ENCODE results near the gene RBBP8NL.

The RBBP8NL gene

DNA sequence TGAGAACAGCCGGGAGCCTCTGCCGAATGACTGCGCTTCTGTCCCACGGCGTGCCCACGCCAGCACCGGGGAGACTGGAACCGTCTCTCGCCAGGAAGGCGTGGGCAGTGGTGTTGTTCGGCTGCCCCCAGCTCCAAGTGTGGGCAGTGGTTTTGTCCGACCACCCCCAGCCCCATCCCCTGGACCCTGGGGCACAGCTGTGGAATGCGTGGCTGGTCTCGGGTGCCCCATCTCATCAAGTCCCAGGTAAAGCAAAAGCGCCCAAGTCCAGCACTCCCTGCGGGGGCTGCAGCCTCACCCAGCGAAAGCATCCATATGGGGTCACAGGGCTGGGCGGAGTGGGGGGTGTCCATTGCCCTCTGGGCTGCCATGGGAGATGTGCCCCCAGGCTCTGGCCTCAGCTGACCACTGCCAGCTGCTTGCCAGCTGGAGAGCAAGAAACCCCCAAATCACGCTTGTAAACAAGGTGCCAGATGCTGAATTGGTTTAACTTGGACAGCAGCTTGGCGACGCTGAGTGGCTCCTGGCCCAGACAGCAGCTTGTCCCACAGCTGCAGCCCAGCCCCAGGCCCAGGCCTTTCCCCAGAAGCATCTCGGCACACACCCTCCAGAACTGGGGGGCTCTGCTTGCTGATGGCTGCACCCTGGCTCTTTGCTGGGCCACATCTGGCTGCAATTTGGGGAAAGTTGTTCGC, 24.7 kb downstream of the RBBP8NL start:
- DNase-seq (ENCODE audit: insufficient read length) = no peak
- TF ChIP-seq POLR2A (IDR thresholded peaks at IDR 0.05; ENCODE audit: low read depth, low read length) = no peak
- TF ChIP-seq POLR2AphosphoS5 (IDR thresholded peaks at IDR 0.05; ENCODE audit: low read depth, low read length) = no peak
- TF ChIP-seq TAF1 (IDR thresholded peaks at IDR 0.05; ENCODE audit: borderline replicate concordance, low read depth, low read length) = no peak
- FAIRE-seq = no peak

DNA sequence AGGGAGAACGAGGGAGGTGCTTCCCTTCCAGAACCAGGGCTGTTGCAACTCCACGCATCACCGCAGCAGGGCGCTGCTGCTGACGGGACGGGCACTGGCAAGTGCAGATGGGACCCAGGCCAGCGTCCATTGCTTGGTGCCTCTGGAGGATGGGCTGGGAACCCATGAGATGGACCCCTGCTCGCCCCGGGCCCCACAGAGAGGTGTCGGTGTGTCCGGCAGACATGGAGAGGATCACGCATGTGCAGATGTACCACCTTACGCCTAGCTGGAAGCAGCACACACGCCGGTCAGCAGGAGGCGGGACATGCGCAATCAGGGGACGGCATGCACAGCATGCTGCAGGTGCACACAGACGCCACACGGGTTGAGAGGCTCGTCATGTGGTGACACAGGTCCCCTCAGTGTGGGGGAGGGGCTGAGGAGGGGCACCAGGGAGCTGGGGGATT, 26.0 kb downstream of the RBBP8NL start:
- TF ChIP-seq POLR2A (IDR thresholded peaks at IDR 0.05; ENCODE audit: low read depth, low read length) = no peak
- no peak for TF ChIP-seq TAF1 (IDR thresholded peaks at IDR 0.05; ENCODE audit: borderline replicate concordance, low read depth, low read length)
- no peak for TF ChIP-seq POLR2AphosphoS5 (IDR thresholded peaks at IDR 0.05; ENCODE audit: low read depth, low read length)
- DNase-seq (ENCODE audit: insufficient read length) (no peak), FAIRE-seq (no peak)

DNA sequence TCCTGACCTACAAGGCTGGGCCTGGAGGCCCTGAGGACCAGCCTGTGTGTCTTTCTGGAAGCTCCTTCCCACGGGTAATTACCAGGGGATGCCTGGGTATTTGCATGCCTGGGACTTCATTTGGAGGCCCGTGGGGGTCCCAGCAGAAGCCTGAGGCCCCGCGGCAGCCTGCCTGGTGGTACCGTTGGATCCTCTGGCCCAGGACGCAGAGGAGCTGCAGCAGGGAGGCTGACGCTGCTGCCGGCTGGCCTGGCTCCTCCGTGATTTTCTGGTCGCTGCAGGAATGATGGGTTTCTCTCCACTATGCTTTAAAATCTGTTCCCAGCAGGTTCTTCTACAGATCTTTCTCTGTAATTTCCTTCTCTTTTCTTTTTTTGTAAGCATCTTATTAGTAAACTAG, 26.8 kb downstream of the RBBP8NL start:
- no peak for FAIRE-seq

DNA sequence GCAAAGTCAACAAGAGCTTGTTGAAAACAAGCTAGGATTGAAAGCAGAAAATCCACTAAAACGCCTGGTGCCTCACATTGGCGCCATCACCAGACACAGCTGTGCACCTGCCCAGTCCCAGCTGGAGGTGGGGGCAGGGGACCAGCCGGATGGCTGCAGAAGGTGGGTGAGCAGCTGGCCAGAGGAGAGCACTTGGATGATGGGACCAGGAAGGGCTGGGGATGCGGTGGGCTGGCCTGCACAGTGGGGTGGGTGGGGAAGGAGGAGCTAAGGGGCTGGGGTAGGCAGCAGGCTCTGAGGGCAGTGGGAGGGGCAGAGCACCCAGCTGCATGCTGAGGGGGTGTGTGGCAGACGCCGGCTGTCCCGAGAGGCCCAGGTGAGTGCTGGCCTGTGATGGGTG, 27.3 kb downstream of the RBBP8NL start:
- no peak for FAIRE-seq

More for the DNA sequence above, 26.8 kb downstream of the RBBP8NL start:
- TF ChIP-seq POLR2A (IDR thresholded peaks at IDR 0.05; ENCODE audit: low read depth, low read length) (no peak), POLR2AphosphoS5 (IDR thresholded peaks at IDR 0.05; ENCODE audit: low read depth, low read length) (no peak), TAF1 (IDR thresholded peaks at IDR 0.05; ENCODE audit: borderline replicate concordance, low read depth, low read length) (no peak)
- no peak for DNase-seq (ENCODE audit: insufficient read length)

DNA sequence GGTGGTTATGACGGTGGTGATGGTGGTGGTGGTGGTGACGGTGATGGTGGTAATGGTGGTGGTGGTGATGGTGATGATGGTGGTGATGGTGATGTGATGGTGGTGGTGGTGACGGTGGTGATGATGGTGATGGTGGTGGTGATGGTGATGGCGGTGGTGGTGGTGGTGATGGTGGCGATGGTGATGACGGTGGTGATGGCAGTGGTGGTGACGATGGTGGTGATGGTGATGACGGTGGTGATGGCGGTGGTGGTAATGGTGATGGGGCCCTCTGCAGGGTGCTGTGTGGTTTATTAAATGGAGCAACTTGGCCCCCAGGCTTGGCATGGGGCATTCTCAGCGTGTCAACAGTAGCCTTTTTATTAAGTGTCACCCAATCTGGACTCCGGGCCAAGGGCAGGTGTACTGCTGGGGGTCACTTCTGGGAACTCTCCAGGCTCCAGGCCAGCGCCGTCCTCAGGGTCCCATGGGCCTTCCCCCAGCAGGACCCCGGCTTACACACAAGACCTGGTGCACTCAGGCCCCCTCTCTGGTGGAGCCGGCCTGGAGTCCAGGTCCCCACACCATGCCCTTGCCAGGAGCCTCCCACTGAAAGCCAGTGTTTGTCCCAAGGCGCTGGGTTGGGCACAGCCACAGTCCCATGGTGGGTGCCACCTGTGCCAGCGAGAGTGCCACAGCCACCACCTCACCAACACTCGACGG, 29.1 kb downstream of the RBBP8NL start:
- FAIRE-seq (no peak), DNase-seq (ENCODE audit: insufficient read length) (no peak)
- TF ChIP-seq TAF1 (IDR thresholded peaks at IDR 0.05; ENCODE audit: borderline replicate concordance, low read depth, low read length) (no peak), POLR2AphosphoS5 (IDR thresholded peaks at IDR 0.05; ENCODE audit: low read depth, low read length) (no peak)

More for the DNA sequence above, 27.3 kb downstream of the RBBP8NL start:
- no peak for TF ChIP-seq TAF1 (IDR thresholded peaks at IDR 0.05; ENCODE audit: borderline replicate concordance, low read depth, low read length)
- TF ChIP-seq POLR2A (IDR thresholded peaks at IDR 0.05; ENCODE audit: low read depth, low read length) = no peak
- no peak for TF ChIP-seq POLR2AphosphoS5 (IDR thresholded peaks at IDR 0.05; ENCODE audit: low read depth, low read length)
- DNase-seq (ENCODE audit: insufficient read length) = no peak

DNA sequence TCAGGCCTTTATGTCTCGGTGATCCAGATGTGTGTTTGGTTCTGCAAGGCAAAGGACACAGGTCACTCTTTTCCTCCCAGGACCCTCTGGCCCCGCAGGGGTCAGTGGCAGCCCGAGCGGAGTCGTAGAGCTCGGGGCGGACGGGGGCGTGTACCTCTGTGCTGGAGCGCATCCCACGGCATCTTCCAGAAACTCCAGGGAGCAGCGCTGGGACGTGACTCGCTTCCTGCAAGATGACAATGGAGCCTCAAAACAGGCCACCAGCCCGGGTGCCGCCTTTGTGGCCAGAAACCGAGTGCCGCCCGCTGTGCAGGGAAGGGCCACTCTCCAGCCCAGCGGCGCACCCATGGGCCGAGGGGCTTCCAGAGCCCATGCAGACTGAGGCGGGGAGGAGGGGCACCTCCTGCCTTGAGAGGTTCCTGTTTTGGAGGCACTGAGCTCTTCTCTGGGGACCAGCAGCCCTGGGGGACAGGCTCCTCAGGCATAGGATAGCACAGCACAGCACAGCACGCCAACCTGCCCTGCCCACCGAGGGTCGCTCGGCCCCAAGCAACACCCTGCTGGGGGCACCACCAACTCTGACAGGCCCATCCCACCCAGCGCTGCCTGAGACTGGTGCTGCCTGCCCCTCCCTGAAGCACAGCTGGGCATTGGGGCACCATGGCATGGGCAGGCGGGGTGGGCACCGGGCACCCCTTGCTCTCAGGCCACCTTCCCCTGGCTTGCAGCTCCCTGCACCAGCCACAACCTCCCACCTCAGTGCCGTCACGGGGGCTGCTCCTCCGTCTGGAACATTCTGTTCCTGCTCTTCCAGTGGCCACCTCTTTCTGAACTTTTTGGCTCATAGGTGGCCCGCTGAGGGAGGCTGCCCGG, 30.7 kb downstream of the RBBP8NL start:
- TF ChIP-seq TAF1 (IDR thresholded peaks at IDR 0.05; ENCODE audit: borderline replicate concordance, low read depth, low read length) (no peak), POLR2A (IDR thresholded peaks at IDR 0.05; ENCODE audit: low read depth, low read length) (no peak), POLR2AphosphoS5 (IDR thresholded peaks at IDR 0.05; ENCODE audit: low read depth, low read length) (no peak)
- FAIRE-seq (no peak), DNase-seq (ENCODE audit: insufficient read length) (no peak)

DNA sequence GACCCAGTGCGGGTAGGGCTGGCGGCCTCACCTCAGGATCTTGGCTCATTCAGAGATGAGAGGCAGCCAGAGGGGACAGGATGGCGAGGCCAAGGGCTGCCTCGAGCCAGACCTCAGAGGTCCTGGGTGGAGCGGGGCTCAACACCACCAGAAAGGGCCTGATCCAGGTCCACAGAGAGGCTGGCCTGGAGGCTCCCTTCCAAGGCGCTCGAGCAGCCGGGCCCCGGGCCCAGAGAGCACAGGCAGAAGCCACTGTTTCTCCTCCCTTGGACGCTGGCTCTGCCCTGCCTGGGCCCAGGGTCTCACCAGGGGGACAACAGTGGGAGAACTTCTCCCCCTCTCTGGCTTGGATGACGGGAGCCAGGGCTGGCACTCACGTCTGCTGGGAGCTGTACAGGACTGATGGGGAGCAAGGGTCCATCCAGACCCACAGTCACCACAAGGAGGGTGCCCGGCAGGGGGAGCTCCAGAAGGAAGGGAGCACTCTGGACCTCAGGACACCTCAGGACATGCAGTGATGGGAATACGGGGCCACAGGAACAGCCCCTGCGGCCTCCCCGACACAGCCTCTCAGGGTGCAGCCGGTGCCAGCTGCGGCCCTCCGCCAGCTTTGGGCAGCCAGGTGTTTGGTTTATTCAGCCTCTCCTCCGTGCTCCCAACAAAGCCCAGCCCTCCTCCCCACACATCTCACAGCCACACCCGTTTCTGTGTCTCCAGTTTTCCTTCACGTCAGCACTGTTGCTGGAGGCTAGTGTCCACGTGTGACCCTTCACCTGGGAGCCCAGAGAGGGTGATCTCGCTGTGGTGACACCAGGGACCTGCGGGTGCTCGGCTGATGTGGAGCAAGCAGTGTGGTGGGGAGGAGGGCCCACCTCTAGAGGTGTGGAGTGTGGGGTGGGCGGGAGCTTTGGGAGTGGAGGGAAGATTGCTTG, 31.8 kb downstream of the RBBP8NL start:
- TF ChIP-seq POLR2AphosphoS5 (IDR thresholded peaks at IDR 0.05; ENCODE audit: low read depth, low read length) (no peak), POLR2A (IDR thresholded peaks at IDR 0.05; ENCODE audit: low read depth, low read length) (no peak), TAF1 (IDR thresholded peaks at IDR 0.05; ENCODE audit: borderline replicate concordance, low read depth, low read length) (no peak)
- DNase-seq (ENCODE audit: insufficient read length) = no peak
- no peak for FAIRE-seq

- no peak for DNase-seq (ENCODE audit: insufficient read length)
- no peak for TF ChIP-seq TAF1 (IDR thresholded peaks at IDR 0.05; ENCODE audit: borderline replicate concordance, low read depth, low read length)
- TF ChIP-seq POLR2A (IDR thresholded peaks at IDR 0.05; ENCODE audit: low read depth, low read length) = no peak
- TF ChIP-seq POLR2AphosphoS5 (IDR thresholded peaks at IDR 0.05; ENCODE audit: low read depth, low read length) = no peak
- no peak for FAIRE-seq
Measured at GRCh38 chr20:62394248-62395245, 32.8 kb downstream of the RBBP8NL start.

- FAIRE-seq (no peak), DNase-seq (ENCODE audit: insufficient read length) (no peak)
- TF ChIP-seq POLR2AphosphoS5 (IDR thresholded peaks at IDR 0.05; ENCODE audit: low read depth, low read length) (no peak), TAF1 (IDR thresholded peaks at IDR 0.05; ENCODE audit: borderline replicate concordance, low read depth, low read length) (no peak), POLR2A (IDR thresholded peaks at IDR 0.05; ENCODE audit: low read depth, low read length) (no peak)
Measured at GRCh38 chr20:62393830-62394229, 33.5 kb downstream of the RBBP8NL start.

- DNase-seq (ENCODE audit: insufficient read length) = no peak
- FAIRE-seq = no peak
- TF ChIP-seq TAF1 (IDR thresholded peaks at IDR 0.05; ENCODE audit: borderline replicate concordance, low read depth, low read length) (no peak), POLR2A (IDR thresholded peaks at IDR 0.05; ENCODE audit: low read depth, low read length) (no peak), POLR2AphosphoS5 (IDR thresholded peaks at IDR 0.05; ENCODE audit: low read depth, low read length) (no peak)
Measured at GRCh38 chr20:62393335-62393665, 34.0 kb downstream of the RBBP8NL start.

All from GM12892 (cell line).